BJ (cell line): Measurements from ENCODE around the gene PRAMEF33. TPM values are rescaled to one million over a fixed set of nuclear protein-coding genes. Genes with fewer than 3 reads are reported as not detected.
"Not testable (repeated sequence)": the region's sequence is repeated elsewhere in the genome, so short reads cannot be mapped to it uniquely, and the experiment has no call there.

ENCODE experiments used
- CTCF ChIA-PET: fragments of 350-600 bp; formaldehyde crosslinking; extraction: SDS; loops from one replicate; lab custom pipeline; 2021; ENCODE audit warnings: antibody characterized with exemption, inconsistent platforms; lab: Yijun Ruan, JAX
- POLR2A ChIA-PET: fragments of 300-600 bp; sonication (Branson Sonifier 250); formaldehyde crosslinking; extraction: SDS; loops from one replicate; lab custom pipeline; 2021; ENCODE audit warnings: antibody characterized with exemption; lab: Charles Lee
- DNase-seq: peaks from one replicate; pipeline ENCODE4 v3.0.0-alpha.2; 2011; ENCODE audit warnings: low read depth
- H3K27me3 ChIP-seq: 2 replicates; pipeline ENCODE4 v1.6.0; 2011; ENCODE audit warnings: low read length; ENCODE audit not compliant: control insufficient read depth, insufficient read depth
- H3K36me3 ChIP-seq: 2 replicates; pipeline ENCODE4 v1.5.1; 2011; ENCODE audit warnings: low read length; ENCODE audit not compliant: control insufficient read depth, insufficient read depth
- H3K4me3 ChIP-seq: 2 replicates; pipeline ENCODE4 v1.5.1; 2011; ENCODE audit warnings: low read depth, mild to moderate bottlenecking, control low read depth, low read length
- polyA plus RNA-seq: library from polyadenylated mRNA; depleted of rRNA; stranded (reverse); fragments of >200 nt; gene quantifications from 2 replicates; pipeline ENCODE4 v1.2.3, GENCODE V29; 2011; rRNA removed
- small RNA-seq: library from RNA; depleted of rRNA; stranded (forward); fragments of <200 nt; gene quantifications from one replicate; pipeline ENCODE3, GENCODE V24; 2012; ENCODE audit warnings: low replicate concordance, low read depth; ENCODE audit not compliant: insufficient read length
- TF ChIP-seq, protein P1 (sequence below): IDR thresholded peaks from 2 replicates; pipeline ENCODE4 v1.5.1; 2011; ENCODE audit warnings: low read depth, mild to moderate bottlenecking, control low read depth, inconsistent platforms, low read length, moderate library complexity; ENCODE audit not compliant: insufficient read depth

Gene PRAMEF33
- polyA plus RNA-seq, 1 experiment = not detected

DNA sequence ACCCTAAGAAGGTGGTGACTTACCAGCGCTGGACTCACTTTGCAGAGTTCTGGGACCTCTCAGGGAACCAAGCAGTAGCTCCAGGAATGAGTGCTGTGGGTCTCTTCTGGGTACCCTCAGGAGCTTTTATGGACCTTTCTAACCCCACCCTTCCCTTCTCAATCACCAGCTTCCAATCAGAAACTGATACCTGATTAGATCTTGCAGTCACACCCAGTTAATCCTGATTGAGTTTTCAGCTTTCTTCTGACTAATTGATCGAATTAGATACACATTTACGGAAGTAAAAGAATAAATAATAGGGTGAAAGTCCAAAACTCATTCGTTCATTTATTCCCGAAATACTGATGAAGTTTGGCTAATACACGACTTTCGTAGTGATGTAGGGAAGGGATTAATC, 43.7 kb downstream of the PRAMEF33 start, which contains the start of gene PRAMEF14:
Gene PRAMEF14, minus strand, starts transcription at position 101 of the 400 bp plus-strand sequence. CDS start 1,820 bp downstream, outside the sequence.
- H3K4me3 ChIP-seq, H3K27me3 ChIP-seq, CTCF ChIA-PET, H3K36me3 ChIP-seq, POLR2A ChIA-PET, DNase-seq: not testable (repeated sequence)

DNA sequence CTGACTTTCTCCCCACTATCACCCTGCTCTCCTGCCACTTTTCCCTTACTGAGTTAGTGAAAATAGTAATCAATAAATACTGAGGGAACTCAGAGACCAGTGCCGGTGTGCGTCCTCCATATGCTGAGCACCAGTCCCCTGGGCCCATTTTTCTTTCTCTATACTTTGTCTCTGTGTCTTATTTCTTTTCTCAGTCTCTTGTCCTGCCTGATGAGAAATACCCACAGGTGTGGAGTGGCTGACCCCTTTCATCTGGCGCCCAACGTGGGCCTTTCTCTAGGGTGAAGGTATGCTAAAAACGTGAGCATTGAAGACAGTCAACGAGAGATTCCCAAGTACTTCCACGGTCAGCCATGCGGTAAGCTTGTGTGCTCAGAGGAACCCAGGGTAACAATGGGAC, 50.1 kb downstream of the PRAMEF33 start:
- H3K4me3 ChIP-seq, POLR2A ChIA-PET: not testable (repeated sequence)

DNA sequence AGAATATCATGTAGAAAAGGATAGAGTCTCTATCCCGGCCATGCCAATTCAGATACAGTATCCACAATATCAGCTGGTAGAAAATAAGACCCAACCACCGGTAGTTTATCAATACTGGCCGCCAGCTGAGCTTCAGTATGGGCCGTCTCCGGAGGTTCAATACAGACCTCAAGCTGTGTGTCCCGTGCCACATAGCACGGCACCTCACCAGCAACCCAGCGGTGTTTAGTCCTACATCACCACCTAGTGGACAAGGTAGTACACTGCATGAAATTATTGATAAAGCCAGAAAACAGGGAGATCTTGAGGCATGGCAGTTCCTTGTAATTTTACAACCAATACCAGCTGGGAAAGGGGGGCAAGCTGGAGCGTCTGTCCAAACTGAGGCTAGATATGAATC, 51.1 kb downstream of the PRAMEF33 start:
- H3K4me3 ChIP-seq, H3K27me3 ChIP-seq, H3K36me3 ChIP-seq, POLR2A ChIA-PET, DNase-seq, CTCF ChIA-PET: not testable (repeated sequence)

More for the DNA sequence above, 50.1 kb downstream of the PRAMEF33 start:
- H3K27me3 ChIP-seq, DNase-seq, CTCF ChIA-PET, H3K36me3 ChIP-seq: not testable (repeated sequence)

DNA sequence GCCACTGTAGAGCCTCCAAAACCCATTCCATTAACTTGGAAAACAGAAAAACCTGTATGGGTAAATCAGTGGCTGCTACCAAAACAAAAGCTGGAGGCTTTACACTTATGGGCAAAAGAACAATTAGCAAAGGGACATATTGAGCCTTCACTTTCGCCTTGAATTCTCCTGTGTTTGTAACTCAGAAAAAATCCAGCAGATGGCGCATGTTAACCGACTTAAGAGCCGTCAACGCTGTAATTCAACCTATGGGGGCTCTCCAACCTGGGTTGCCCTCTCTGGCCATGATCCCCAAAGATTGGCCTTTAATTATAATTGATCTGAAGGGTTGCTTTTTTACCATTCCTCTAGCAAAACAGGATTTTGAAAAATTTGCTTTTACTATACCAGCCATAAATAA, 53.4 kb downstream of the PRAMEF33 start:
- TF ChIP-seq, protein P1, sequence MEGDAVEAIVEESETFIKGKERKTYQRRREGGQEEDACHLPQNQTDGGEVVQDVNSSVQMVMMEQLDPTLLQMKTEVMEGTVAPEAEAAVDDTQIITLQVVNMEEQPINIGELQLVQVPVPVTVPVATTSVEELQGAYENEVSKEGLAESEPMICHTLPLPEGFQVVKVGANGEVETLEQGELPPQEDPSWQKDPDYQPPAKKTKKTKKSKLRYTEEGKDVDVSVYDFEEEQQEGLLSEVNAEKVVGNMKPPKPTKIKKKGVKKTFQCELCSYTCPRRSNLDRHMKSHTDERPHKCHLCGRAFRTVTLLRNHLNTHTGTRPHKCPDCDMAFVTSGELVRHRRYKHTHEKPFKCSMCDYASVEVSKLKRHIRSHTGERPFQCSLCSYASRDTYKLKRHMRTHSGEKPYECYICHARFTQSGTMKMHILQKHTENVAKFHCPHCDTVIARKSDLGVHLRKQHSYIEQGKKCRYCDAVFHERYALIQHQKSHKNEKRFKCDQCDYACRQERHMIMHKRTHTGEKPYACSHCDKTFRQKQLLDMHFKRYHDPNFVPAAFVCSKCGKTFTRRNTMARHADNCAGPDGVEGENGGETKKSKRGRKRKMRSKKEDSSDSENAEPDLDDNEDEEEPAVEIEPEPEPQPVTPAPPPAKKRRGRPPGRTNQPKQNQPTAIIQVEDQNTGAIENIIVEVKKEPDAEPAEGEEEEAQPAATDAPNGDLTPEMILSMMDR = peak; percentile 36
- H3K4me3 ChIP-seq, H3K36me3 ChIP-seq, DNase-seq, CTCF ChIA-PET, POLR2A ChIA-PET, H3K27me3 ChIP-seq: not testable (repeated sequence)

Small RNAs within 50 kb of the gene (small RNA-seq; reads per million reads assigned to genes)
- gene RNU6-771P = not detected

Other genes with a start within 250 kb of the PRAMEF33 start
- not detected in 2 replicates for gene PRAMEF27, start 247.0 kb upstream of the PRAMEF33 start, polyA plus RNA-seq
- not detected in 2 replicates for gene HNRNPCL3, start 242.8 kb upstream of the PRAMEF33 start, polyA plus RNA-seq
- gene PRAMEF25, start 232.8 kb upstream of the PRAMEF33 start, polyA plus RNA-seq = not detected in 2 replicates
- gene HNRNPCL2, start 186.7 kb upstream of the PRAMEF33 start, polyA plus RNA-seq = not detected in 2 replicates
- not detected in 2 replicates for gene PRAMEF26, start 147.5 kb upstream of the PRAMEF33 start, polyA plus RNA-seq
- gene HNRNPCL4, start 137.9 kb upstream of the PRAMEF33 start, polyA plus RNA-seq = not detected in 2 replicates
- not detected in 2 replicates for gene PRAMEF9, start 131.7 kb upstream of the PRAMEF33 start, polyA plus RNA-seq
- not detected in 2 replicates for gene PRAMEF13, start 102.1 kb upstream of the PRAMEF33 start, polyA plus RNA-seq
- gene PRAMEF18, start 77.4 kb upstream of the PRAMEF33 start, polyA plus RNA-seq = not detected in 2 replicates
- not detected in 2 replicates for gene PRAMEF5, start 49.3 kb upstream of the PRAMEF33 start, polyA plus RNA-seq
- gene PRAMEF8, start 18.4 kb upstream of the PRAMEF33 start, polyA plus RNA-seq = not detected in 2 replicates
- gene PRAMEF15, start 12.0 kb downstream of the PRAMEF33 start, polyA plus RNA-seq = not detected in 2 replicates
- gene PRAMEF14, start 43.6 kb downstream of the PRAMEF33 start, polyA plus RNA-seq = not detected in 2 replicates
- not detected in 2 replicates for gene PRAMEF19, start 68.4 kb downstream of the PRAMEF33 start, polyA plus RNA-seq
- not detected in 2 replicates for gene PRAMEF17, start 86.1 kb downstream of the PRAMEF33 start, polyA plus RNA-seq
- not detected in 2 replicates for gene PRAMEF20, start 106.9 kb downstream of the PRAMEF33 start, polyA plus RNA-seq
- not detected in 2 replicates for gene LRRC38, start 210.5 kb downstream of the PRAMEF33 start, polyA plus RNA-seq